ENCODE results near the gene PHC3.

DNA sequence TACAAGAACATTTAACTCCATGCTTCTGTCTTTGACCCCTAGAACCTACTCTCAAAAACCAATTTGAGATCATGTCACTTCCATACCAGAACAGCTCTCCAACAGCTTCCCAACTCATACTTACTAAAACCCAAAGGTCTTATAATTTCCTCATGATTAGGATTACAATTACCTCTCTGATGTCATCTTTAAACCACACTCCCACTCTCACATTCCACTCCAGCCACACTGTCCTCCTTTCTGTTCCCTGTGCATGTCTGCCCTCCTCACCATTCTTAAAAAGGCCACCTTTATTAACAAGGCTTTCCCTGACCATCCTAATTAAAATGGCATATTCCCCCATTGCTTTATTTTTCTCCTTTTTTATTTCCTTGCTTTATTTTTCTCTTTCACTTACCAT, 18.9 kb downstream of the PHC3 start:
- no peak for TF ChIP-seq POLR2A (IDR thresholded peaks at IDR 0.05; ENCODE audit: low read depth, low read length)
- TF ChIP-seq TAF1 (IDR thresholded peaks at IDR 0.05; ENCODE audit: borderline replicate concordance, low read depth, low read length) = no peak

Measured in GM12892 (cell line).